HG03060 (cell line): ENCODE data around the gene NUDT22.
A peak's percentile ranks its signal among the peaks of the same experiment; 100 is the strongest.

Experiments used
- ATAC-seq: cut with Tn5 transposase; IDR thresholded peaks from one replicate; pipeline ENCODE4 v1.9.1; 2021; ENCODE audit warnings: low read depth, moderate number of reproducible peaks; ENCODE audit not compliant: unreplicated experiment

Gene NUDT22, protein sequence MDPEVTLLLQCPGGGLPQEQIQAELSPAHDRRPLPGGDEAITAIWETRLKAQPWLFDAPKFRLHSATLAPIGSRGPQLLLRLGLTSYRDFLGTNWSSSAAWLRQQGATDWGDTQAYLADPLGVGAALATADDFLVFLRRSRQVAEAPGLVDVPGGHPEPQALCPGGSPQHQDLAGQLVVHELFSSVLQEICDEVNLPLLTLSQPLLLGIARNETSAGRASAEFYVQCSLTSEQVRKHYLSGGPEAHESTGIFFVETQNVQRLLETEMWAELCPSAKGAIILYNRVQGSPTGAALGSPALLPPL

DNA sequence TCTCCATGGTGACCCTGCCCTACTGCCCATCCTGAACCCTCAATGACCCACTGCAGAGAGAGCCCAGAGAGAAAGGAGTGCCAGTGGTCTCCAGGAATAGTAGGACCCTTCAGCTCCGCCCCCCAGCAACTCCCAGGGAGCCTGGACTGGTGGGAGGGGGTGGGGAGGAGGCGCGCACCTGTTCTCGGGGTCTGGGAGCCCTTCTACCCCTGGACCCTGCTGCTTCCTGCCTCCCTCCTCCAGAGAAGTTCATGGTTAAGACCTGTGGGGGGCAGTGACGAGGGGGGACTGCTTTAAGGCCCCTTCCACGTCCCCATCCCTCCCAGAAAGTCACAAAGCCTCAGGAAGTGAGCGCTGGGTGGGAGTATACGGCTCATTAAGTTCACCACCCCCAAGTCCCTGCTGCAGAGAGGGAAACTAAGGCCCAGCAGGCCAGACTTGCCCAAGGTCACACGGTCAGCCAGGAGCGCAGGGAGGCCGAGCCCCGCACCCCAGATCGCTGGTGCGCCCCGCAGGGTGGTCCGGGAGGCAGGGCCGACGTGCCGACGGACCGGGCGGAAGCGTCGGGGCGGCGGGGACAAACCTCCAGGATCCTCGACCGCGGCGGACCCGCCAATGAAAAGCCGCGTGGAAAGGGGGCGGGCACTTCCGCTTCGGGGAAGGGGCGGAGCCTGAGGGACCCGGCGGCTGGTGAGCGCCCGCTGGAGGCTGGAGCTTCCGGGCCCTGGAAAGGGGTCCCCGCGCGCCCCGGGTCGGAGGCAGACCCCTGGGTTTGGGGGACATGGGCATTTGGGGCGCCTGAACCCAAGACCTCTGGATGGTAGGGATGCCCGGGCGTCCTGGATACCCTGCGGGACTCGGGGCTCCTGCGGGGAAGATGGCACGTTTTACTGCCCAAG lies at the start of gene NUDT22, which contains the start of gene TRPT1:
NUDT22 (plus strand) TSS at position 667 of the 899 bp plus-strand sequence. CDS start 379 bp downstream, outside the sequence.
TRPT1 (minus strand) TSS at position 579 of the 899 bp plus-strand sequence; CDS start at position 253, 326 bp downstream.
- no peak for ATAC-seq

DNA sequence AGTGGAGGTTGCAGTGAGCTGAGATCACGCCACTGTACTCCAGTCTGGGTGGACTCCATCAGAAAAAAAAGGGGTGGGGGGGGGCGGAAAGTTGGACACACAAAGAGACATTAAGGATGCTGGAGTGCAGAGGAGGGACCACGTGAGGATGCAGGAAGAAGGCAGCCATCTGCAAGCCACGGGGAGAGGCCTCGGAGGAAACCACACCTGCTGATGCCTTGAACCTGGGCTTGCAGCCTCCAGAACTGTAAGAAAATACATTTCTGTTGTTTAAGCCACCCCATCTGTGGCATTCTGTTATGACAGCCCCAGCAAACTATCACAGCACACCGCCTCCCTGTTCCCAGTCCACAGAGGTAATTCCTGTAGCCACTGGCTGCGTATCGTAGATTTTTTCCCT lies 49.3 kb upstream of the NUDT22 start:
- ATAC-seq = no peak

DNA sequence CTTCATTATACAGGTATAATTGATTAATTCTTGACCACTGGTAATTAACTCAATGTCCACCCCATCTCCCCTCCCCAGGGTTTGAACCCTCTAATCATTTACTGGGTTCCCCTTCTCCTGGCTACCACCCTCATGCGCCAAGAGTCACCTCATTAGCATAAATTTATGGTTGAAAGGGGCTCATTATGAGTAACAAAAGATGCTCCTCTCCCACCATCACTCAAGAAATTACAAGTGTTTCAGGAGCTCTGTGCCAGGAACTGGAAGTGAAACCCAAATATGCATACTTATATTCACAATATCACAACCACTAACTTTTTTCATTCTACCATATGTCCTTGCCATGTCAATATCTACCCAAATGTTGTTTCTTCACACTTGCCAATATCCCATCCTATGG lies 47.9 kb upstream of the NUDT22 start:
- no peak for ATAC-seq

DNA sequence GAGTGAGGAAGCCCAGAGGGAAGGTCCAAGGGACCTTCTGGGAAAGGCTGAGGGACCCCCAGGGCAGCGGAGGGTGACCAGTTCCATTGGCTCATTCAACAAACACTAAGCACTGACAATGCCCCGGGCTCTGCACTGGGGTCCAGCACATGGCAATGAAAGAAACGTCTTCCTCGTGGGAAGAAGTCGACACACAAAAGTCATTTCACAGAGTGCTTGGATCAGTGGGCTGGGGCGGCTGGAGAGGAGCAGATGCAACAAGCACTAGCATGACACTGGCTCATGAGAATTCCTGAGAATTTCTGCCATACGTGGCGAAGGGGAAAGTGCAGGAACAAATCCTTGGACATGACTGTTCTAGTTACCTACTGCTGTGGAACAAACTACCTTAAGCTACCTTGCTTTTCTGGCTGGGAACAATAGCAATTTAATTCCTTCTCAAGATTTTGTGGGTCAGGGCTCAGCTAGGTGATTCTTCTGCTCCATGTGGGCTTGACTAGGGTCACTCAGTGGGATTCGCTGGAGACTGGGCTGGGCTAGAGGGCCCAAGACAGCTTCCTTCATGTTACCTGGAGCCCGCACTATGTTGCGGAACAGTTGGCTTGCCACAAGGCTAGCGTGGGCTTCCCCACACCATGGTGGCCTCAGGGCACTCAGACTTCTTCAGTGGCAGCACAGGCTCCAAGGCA lies 47.0 kb upstream of the NUDT22 start:
- no peak for ATAC-seq

DNA sequence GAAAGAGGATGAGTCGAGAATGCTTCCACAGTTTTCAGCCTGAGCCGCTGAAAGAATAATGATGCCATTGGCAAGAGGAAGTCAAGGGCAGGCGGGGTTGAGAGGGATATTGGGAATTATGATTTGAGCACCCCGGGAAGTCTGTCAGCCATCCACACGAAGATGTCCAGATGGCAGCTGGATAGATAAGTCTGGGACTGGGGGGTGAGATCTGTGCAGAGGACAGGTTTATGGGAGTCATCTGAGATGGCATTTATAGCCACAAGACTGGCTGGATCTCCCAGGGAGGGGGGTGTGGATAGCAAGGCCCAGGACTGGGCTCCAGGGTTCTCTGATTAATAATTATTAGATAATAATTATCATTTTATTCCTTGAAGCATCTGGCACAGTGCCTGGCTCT lies 45.2 kb upstream of the NUDT22 start:
- ATAC-seq = no peak

DNA sequence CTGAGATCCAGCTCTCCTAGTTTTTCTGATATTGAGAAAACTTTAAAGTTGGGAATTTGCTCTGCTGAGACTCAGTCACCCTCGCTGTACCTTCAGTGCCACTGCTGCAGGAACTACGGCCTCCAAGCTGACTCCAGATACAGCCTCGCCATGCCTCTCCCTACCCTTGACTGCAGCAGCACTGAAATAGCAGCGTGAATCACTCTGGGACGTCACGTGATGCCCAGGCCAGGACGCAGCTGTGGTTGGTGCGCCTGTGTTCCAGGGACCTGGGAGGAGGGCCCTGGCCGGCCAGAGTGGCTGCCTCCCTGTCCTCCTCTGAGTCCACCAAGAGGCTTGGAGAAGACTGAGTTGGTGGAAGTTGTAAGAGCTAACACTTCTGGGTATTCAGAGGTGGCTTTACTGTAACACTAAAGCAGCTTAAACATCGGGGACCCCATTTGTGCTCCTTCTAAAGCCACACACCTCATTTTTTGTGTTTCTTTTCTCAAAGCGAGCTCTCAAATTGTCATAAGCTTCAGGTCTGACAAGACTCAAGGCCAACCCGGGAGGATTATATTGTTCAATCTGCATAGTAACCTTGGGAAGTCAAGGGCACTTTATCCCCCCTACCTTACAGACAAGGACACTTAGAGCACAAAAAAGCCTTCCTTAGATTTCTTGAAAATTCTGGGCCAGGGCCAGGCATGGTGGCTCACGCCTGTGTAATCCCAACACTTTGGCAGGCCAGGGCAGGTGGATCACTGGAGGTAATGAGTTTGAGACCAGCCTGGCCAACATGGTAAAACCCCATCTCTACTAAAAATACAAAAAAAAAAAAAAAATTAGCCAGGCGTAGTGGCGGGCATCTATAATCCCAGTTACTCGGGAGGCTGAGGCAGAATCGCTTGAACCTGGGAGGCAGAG lies 44.3 kb upstream of the NUDT22 start:
- no peak for ATAC-seq

DNA sequence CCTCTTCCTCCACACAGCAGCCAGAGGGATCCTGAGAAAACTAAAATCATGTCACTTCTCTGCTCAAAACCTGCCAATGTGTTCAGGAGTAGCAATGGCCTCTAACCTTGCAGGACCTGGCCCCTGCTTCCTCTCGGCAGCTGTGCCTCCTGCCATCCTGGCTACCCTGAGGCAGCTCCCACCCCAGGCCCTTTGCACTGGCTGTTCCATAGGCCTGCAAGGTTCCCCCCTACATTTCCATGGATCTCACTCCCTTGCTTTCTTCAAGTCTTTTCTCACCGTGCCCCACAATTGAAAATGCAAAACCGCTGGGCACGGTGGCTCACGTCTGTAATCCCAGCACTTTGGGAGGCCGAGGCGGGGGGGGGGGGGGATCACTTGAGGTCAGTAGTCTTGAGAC lies 42.2 kb upstream of the NUDT22 start:
- no peak for ATAC-seq

DNA sequence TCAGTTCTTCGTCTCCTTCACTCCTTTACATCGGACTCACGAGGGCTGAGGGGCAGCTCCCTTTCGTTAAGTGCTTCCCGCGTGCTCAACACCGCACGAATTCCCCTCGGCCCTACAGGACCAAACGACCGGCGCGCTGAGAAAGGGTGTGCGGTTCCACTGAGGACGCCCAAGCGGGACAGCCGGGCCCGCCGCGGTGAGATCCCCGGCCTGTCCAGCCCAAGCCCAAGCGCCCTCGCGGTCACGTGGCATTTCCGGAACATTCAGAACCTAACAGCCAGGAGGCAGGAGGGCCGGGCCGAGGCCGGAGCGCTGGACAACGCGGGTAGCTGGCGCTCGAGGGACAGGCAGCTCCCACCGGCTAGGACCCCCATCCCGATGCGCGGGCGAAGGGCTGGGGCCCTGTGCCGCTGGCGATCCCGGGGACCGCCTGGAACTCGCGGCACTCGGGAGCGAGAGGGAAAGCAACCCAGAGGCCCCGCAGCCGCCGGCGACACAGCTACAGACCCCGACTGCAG lies 40.8 kb upstream of the NUDT22 start:
- peak; percentile 9 for ATAC-seq

DNA sequence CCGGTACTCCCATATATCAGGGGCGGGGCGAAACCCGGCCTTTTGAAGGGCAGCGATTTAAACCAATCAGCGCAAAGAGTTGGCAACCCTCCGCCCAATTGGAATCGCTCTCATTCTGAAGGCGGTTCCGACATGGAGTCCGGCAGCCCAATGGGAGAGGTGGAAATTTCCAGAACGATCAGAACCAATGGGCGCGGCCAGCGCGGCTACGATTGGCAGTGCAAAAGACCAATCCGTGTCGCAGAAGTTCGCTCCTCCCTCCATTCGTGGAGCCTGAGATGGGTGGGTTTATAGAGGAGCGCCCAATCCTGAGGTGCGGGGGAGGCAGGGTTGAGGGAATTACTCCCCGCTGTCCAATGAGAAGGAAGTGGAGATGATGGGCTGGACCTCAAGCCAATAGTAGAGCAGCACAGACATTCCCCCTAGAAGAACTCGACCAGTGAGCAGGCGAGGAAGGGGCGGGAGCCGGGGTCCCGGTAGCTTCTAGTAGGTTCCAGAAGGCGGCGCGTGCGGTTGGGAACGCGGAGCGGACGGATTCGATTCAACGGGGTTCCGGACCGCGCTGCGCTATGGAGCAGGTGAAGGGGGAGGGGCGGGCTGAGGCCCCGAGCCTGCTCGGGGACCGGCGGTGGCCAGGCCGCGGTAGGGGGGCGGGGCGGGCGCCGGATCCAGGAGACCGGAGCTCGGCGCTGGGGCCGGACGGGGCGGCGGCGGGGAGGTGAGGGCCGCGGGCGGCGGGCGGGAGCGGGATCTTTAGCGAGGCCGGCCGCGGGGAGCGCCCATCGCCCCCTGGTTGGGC lies 40.2 kb upstream of the NUDT22 start, which contains the start of gene STIP1:
STIP1 (plus strand) TSS at position 479 of the 799 bp plus-strand sequence; CDS start at position 570, 91 bp downstream.
- ATAC-seq = peak; percentile 79

DNA sequence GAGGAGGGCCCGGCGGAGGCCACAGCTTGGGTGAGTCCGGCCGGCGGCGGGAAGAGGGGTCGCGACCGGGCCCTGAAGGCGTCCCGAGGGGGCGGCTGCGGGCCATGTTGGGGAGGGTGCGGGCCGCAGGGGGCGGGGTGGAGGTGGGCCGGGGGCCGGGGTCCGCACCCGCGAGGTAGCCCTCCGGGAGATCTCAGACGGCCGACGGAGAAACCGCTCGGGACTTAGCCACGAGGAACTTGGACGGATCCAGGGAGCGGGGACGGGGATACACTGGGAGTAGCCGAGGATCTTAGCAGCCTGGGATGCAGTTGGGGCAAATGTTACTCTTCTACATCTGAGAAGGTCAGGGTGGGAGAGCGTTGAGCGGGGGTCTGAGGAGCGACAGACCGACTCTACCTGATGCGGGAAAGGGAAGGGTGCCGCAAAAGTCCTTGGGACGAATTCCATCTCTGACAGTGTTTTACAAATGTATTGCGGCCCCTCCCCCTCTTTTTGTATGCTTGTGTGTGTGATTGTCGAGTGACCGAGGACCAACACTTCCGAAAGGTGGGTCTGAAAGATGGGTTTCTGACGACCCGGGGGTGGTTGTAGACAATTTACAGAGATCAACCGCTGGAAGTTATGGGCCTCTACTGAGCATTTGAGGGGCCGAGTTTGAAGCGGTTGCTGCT lies 39.4 kb upstream of the NUDT22 start:
- ATAC-seq = no peak

DNA sequence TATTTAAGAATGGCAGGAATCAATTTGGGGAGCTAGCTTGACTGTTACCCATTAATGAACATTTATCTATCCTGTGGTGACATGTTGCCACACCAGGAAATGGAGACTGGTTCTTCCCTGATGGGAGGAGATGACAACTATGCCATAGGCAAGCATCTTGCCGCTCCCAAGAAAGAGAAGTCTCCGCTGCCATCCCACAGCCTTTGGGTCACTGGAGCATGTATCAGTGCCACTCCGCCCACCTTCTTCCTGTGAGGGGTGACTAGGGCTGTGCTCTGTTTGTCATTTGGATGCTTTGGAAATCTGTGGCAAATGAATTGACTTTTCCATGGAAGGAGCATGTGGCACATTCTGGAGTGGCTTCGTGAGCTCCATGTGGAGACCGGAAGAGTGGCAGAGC lies 33.6 kb upstream of the NUDT22 start:
- no peak for ATAC-seq

DNA sequence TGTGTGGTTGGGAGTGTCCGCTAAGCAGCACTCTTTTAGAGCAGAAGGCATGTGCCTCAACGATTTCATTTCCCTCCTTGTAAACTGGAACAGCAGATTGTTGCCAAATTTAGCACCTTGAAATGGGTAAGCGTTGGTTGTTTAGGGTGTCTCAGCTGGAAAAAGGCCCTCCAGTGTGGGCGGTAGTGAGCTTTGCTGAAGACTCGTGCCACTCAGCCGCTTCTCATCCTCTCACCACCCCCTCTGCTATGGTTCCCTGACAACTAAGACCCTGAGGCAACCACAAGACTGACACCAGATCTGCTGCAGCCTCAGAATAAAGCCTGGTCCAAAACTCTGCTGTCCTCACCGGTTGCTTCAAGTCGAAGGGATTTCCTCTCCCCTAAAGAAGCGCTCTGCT lies 29.4 kb upstream of the NUDT22 start:
- ATAC-seq = no peak

DNA sequence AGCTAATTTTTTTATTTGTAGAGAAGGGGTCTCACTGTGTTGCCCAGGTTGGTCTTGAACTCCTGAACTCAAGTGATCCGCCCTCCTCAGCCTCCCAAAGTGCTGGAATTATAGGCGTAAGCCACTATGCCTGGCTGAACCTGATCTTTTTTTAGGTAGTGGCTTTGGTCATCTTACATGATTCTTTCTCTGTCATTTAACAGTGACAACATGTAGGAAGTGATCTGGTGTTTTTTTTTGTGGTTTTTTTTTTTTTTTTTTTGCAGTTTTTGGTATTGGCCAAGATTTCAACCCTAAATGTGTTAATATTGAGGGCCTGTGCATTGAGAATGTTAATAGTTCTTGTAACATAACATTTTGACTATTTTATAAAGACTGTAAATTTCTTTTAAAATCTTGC lies 27.6 kb upstream of the NUDT22 start:
- no peak for ATAC-seq

DNA sequence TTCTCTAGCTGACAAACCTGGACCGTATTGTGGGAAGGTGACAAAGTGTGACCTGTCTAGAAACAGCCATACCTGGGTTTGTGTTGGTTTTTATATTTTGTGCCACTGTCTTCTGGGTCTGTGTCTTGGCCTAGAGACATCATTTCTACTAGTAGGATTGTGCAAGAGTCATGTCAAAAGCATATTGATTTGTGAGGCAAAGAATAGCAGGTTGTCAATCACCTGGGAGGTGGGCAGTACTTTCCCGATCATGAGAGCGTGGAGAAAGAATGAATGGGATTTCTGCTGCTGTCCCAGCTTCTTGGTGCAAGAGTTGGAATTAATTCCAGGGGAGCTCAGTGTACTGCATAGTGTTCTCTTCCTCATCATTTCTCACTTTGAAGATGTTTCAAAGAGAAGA lies 24.5 kb upstream of the NUDT22 start:
- no peak for ATAC-seq

DNA sequence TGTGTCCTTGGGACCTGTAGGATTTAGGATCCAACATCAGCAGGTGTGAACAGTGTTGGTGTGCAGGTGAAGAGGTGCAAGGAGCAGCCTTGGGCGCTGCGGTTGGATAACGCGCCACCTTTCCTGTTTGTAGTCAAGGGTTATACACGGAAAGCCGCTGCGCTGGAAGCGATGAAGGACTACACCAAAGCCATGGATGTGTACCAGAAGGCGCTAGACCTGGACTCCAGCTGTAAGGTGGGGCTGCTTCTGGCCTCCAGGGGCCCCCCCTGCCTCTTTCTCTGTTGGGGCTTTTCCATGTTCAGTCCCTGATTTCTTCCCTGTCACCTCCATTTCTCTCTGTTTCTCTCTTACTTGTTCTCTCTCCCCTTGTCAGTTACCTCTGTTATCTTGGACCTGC lies 23.1 kb upstream of the NUDT22 start:
- no peak for ATAC-seq

DNA sequence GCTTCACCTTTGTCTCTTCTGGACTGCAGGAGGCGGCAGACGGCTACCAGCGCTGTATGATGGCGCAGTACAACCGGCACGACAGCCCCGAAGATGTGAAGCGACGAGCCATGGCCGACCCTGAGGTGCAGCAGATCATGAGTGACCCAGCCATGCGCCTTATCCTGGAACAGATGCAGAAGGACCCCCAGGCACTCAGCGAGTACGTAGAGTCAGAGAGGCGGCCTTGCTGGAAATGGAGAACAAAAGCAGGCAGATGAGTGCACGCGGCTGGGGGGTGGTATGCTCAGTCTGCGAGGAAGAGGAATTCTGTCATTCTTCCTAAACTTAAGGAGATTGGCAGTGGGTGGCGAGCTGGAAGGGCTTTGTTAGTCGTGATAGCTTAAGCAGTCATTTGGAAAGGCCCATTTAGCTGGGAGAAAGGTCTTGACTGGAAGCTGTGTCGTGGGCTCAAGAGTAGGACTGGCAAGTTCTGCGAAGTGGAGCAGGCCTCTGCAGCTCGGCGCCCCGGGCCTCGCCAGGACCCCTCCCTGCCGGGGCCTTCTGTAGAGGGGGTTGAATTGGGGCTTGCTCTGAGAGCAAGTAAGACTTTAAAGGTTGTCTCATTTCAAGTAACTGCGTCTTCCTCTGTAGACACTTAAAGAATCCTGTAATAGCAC lies 22.5 kb upstream of the NUDT22 start:
- no peak for ATAC-seq

DNA sequence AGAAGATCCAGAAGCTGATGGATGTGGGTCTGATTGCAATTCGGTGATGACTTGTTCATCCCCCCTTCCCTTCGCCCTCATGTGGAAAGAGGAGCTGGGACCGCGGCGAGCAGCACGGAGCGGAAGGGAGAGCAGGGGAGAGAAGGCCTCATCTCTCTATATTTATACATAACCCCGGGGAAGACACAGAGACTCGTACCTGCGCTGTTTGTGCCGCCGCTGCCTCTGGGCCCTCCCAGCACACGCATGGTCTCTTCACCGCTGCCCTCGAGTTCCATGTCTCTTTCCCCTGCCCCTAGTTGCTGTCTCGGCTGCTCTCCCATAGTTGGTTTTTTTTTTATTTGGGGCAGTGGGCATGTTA lies 22.0 kb upstream of the NUDT22 start:
- ATAC-seq = no peak

DNA sequence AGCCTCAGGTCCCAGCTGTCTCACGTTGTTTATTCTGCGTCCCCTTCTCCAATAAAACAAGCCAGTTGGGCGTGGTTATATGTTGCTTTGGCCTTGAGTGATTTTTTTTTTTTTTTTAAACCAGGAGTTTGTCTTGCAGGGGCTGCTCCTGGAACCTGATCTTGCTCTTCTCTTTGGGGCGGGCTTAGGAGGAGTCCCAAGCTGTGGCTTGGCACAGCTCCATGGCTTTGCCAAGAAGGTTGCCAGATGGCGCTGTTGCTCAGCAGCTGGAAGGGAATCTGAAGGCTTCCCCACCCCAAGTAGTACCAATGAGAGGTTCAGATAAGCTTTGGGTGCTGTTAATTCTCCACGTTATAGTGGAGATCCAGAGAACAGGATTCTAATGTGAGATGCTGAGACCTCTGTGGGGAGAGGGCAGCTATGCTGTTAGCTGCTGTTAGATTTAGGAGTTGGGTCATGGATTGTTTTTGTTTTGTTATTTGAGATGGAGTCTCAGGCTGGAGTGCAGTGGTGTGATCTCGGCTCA lies 21.5 kb upstream of the NUDT22 start:
- no peak for ATAC-seq
